ENCODE data around the gene PROP1.

The PROP1 gene

DNA sequence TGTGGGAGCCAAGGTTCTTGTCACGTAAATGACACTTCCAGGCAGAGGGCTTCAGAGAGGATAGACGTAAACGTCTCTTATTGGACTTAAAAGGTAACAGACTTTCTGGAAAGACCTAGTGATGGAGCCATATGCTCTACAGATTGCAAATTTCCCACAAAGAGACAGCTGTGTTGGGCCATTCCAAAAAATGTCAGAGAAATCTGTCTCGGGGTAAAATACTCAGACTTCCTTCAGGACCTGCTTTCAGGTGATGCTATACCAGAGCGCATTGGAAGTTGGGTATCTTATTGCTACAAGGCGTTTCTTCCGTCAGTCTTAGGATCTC is 29.2 kb downstream of the PROP1 start:
- in situ Hi-C loops (cut with HindIII; ENCODE audit: low sequenced_read_pairs): no loop called here
- no peak for DNase-seq (ENCODE audit: low read depth, low spot score)
- no peak overlapping the region for H3K4me3 ChIP-seq (ENCODE audit: low read depth, low read length)
- TF ChIP-seq, protein P1, sequence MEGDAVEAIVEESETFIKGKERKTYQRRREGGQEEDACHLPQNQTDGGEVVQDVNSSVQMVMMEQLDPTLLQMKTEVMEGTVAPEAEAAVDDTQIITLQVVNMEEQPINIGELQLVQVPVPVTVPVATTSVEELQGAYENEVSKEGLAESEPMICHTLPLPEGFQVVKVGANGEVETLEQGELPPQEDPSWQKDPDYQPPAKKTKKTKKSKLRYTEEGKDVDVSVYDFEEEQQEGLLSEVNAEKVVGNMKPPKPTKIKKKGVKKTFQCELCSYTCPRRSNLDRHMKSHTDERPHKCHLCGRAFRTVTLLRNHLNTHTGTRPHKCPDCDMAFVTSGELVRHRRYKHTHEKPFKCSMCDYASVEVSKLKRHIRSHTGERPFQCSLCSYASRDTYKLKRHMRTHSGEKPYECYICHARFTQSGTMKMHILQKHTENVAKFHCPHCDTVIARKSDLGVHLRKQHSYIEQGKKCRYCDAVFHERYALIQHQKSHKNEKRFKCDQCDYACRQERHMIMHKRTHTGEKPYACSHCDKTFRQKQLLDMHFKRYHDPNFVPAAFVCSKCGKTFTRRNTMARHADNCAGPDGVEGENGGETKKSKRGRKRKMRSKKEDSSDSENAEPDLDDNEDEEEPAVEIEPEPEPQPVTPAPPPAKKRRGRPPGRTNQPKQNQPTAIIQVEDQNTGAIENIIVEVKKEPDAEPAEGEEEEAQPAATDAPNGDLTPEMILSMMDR (IDR thresholded peaks at IDR 0.05; ENCODE audit: low read depth, low read length): no peak

DNA sequence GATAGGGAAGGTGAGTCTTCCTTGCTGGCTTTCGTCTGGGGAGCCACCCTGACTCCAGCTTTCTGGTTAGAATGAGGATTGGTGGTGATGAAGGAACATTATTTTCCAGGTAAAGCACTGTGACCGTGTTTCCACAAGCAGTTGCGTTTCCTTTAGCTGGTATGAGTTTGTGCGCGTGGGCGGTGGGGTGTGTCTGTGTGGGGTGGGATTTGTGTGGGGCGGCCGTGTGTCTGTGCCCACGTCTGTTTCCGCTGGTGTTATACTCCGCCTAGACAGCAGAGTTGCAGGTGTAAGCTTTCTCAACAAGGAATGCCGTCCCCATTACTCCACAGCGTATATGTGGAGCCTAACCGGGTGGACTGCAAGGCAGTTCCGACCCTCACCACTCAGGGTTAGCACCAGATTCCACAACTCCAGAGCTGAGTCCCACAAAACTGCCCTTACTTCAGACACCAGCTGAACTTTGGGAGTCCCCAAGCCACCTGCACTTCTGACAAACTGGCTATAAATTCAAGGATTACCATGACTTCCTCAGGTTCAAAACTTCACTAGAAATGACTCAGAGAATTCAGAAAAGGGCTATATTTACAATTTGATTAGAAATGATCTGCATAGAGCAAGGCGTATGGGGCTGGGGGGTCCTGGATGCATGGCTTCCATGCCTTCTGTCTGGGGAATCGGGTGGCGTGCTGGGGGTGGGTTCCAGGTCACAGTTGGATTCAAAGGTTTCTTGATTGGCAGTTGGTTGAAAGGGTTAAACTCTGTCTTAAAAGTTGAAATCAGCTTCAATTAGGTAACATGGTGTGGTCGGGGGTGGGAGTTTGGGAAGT is 29.8 kb downstream of the PROP1 start:
- TF ChIP-seq, protein P1 (IDR thresholded peaks at IDR 0.05; ENCODE audit: low read depth, low read length): no peak
- in situ Hi-C loops (cut with HindIII; ENCODE audit: low sequenced_read_pairs): no loop called here
- no peak overlapping the region for H3K4me3 ChIP-seq (ENCODE audit: low read depth, low read length)
- no peak for DNase-seq (ENCODE audit: low read depth, low spot score)

DNA sequence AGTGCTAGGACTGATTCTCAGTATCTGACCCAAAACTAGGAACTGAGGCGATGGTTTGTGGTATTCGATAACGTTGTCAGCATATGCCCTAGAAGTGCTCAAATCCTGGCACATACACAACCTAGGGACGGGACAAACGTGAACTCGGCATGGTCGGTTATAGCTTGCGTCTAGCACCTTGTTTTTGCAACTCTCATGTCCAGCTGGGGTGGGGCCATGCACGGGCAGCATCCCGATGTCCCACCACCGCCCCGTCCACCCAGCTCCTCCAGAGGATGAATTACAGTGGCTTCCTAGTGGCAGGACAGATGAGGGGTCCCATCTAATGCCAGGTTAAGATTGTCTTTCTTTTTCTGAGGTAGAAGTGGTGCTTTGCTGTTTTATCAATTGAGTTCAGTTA is 31.6 kb downstream of the PROP1 start:
- TF ChIP-seq, protein P1 (IDR thresholded peaks at IDR 0.05; ENCODE audit: low read depth, low read length): no peak
- DNase-seq (ENCODE audit: low read depth, low spot score): no peak
- no peak overlapping the region for H3K4me3 ChIP-seq (ENCODE audit: low read depth, low read length)
- in situ Hi-C loops (cut with HindIII; ENCODE audit: low sequenced_read_pairs): no loop called here

- no peak for DNase-seq (ENCODE audit: low read depth, low spot score)
- TF ChIP-seq, protein P1 (IDR thresholded peaks at IDR 0.05; ENCODE audit: low read depth, low read length): no peak
- in situ Hi-C loops (cut with HindIII; ENCODE audit: low sequenced_read_pairs): no loop called here
- H3K4me3 ChIP-seq (ENCODE audit: low read depth, low read length): no peak overlapping the region
Observed at GRCh38 chr5:177963966-177964365, 32.1 kb downstream of the PROP1 start.

GRCh38 chr5:177959315-177959714 is 36.7 kb downstream of the PROP1 start:
- no peak overlapping the region for H3K4me3 ChIP-seq (ENCODE audit: low read depth, low read length)
- in situ Hi-C loops (cut with HindIII; ENCODE audit: low sequenced_read_pairs): no loop called here
- no peak for DNase-seq (ENCODE audit: low read depth, low spot score)
- TF ChIP-seq, protein P1 (IDR thresholded peaks at IDR 0.05; ENCODE audit: low read depth, low read length): no peak

- TF ChIP-seq, protein P1 (IDR thresholded peaks at IDR 0.05; ENCODE audit: low read depth, low read length): no peak
- no peak overlapping the region for H3K4me3 ChIP-seq (ENCODE audit: low read depth, low read length)
- DNase-seq (ENCODE audit: low read depth, low spot score): no peak
- in situ Hi-C loops (cut with HindIII; ENCODE audit: low sequenced_read_pairs): no loop called here
Observed at GRCh38 chr5:177958696-177959095, 37.3 kb downstream of the PROP1 start.
